GM19397 (cell line): ENCODE data around the gene CCDC170.
"Not testable (repeated sequence)": the region's sequence is repeated elsewhere in the genome, so short reads cannot be mapped to it uniquely, and the experiment has no call there.

Source experiments
- ATAC-seq: cut with Tn5 transposase; IDR thresholded peaks from one replicate; pipeline ENCODE4 v1.9.1; 2021; ENCODE audit warnings: mild to moderate bottlenecking, moderate library complexity; ENCODE audit not compliant: unreplicated experiment

The CCDC170 gene

DNA sequence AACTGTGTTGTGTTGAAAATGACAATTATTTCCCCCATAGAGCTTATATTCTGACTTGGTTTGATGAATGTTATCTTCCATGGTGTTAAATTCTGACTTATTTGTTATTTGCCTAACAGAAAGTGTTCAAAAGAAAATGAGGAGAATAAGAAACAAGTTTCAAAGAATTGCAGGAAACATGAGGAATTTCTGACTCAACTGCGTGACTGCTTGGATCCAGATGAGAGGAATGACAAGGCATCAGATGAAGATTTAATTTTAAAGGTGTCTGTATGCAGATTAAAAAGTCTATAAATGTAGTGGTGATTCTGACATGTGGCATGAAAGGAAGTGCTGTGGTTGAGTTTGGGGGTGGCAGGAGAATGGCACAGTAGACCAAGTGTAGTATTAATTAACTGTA, 50.6 kb downstream of the CCDC170 start:
- ATAC-seq = no peak

DNA sequence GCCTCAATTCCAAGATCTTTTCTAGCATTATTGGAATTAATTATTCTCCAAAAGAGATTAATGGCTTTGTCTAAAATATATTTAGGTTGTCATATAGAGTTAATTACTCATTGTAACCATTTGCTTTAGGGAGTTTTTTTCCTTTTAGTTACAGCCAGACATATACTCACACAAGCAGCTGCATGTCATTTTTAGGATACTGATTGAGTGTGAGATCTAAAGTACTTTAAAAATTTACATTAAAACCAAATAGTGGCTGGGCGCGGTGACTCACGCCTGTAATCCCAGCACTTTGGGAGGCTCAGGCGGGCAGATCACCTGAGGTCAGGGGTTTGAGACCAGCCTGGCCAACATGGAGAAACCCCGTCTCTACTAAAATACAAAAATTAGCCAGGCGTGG, 51.1 kb downstream of the CCDC170 start:
- not testable (repeated sequence) for ATAC-seq

DNA sequence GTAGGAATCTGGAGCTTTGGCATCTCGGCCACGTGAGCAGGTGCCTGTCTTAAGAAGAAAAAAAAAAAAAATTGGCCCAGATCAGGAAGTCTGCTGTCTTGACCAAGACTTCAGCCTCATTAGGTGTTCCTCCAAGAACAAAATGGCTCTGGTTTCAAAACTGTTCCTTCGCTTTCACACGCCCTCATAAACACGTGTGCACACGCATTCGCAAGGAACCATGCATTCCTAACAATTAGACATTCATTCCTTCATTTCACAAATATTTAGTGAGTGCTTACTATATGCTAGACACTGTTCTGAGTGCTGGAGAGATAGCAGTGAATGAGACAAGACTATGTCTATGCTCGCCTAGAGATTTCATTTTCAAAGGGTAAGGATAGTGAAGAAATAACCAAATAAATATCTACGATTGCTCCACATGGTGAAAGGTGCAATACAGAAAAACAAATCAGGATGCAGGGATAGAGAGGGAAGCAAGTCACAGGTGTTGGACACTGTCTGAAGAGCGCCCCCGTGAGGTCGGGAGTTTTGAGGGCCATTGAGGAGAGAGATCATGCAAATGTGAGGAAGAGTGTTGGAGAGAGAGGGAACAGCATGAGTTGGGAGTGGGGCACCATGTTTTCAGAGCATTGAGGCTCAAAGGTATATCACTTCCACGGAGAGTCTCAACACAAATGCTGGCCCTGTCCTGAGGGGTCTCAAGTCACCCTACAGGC, 53.3 kb downstream of the CCDC170 start:
- no peak for ATAC-seq

DNA sequence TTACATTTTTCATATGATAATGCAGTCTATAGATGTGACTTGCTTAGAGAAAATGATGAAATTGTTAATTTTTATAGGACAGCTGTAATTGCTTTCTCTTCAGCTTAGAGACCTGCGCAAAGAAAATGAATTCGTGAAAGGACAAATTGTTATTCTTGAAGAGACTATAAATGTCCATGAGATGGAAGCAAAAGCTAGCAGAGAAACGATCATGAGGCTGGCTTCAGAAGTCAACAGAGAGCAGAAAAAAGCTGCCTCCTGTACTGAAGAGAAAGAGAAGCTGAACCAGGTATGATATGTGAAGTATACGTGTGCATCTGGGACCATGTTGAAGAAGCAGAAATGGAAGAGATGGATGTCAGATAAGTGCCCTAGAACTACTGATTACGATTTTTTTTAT, 54.4 kb downstream of the CCDC170 start:
- no peak for ATAC-seq

DNA sequence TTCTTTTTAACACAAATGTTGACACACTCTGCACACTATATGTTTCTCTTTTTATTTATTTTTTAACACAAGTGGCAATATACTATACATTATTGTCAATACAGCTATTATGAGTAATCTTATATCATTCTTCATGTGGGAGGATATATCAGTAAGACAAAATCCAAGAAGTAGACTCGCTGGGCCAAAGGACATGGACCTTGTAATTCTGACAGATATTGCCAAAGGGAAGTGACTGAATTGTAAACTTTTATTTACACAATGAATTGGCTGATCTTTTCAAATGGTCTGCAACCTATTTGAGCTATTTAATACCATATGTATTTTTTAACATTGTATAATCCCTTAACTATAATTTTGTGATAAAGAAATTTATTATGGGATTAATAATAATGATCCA, 56.0 kb downstream of the CCDC170 start:
- ATAC-seq = no peak

DNA sequence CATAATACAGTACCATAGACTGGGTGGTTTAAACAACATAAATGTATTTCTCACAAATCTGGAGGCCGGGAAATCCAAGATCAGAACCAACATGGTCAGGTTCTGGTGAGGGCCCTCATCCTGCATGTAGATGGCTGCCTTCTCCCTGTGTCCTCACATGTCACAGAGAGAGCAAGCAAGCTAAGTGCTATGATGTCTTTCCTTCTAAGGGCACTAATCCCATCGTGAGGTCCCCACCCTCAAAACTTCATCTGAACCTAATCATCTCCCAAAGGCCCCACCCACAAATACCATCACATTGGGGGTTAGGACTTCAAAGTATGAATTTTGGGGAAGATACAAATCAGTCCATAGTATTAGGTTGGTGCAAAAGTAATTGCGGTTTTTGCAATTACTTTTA, 56.8 kb downstream of the CCDC170 start:
- no peak for ATAC-seq

DNA sequence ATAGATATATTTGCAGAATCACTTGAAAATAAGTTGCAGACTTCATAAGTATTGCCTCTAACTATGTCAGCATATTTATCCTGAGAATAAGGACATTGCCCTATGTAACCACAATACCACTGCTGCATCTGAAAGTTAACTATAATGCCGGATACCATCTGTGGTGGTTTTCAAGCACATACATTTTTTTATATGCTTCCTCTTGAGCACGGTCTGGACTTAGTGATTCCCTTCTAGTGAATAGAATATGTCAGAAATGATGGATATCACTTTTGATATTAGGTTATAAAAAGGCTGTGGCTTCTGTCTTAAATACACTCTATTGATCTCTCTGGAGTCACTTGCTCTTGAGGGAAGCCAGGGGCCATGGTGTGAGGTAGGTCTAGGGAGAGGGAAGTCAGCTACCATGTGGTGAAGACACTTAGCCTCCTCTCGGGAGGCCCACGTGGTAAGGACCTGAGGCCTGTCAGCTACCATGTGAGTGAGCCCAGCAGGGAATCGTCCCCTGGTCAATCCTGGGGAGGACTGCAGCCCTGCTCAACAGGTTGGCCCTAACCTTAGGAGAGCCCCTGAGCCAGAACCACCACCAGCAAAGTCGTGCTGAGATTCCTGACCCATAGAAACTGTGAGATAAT, 57.5 kb downstream of the CCDC170 start:
- ATAC-seq = no peak

DNA sequence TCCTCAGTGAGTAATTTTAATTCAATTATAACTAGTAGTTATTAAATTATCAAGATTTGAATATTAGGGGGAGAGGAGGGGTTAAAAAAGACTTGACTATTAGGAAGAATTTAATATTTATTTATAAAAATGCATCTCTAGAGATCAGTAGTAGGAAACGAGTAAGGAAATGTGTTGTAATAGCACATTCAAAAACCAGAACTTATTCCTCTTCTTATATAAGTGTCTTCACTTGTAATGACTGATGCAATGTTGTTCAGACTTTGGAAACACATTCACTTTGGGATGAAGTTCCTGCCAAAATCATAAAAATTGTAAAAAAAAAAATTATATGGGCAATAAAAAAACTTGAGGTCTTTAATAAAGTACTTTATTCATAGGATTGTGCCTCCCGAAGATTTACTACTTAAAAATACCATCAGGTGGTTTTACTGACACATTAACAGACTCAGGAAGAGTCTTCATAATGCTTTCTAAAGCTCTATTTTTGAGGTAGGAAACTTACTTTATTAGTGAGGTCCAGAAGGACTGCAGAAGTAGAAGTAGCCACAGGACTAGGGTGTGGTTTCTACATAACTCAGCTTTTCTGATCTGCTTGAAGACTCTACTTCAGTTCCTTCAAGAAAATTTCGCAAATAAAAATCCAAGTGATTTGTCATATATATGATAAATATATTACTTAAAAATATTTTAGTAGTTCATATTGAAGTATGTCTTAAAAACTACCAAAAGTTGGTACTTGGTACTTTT, 59.8 kb downstream of the CCDC170 start:
- no peak for ATAC-seq

DNA sequence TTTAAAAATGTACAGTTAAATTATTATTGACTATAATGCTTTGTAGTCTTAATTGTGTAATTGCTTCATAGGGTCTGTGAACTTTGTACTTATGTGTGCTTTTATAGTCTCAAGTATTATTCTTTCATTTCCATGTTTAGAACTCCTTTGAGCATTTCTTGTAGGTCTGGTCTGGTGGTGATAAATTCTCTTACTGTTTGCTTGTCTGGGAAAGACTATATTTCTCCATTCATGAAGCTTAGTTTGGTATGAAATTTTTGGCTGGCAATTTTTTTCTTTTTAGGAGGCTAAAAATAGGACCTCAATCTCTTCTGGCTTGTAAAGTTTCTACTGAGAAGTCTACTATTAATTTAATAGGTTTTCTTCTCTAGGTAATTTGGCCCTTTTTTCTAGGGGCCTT, 67.4 kb downstream of the CCDC170 start:
- ATAC-seq = no peak

DNA sequence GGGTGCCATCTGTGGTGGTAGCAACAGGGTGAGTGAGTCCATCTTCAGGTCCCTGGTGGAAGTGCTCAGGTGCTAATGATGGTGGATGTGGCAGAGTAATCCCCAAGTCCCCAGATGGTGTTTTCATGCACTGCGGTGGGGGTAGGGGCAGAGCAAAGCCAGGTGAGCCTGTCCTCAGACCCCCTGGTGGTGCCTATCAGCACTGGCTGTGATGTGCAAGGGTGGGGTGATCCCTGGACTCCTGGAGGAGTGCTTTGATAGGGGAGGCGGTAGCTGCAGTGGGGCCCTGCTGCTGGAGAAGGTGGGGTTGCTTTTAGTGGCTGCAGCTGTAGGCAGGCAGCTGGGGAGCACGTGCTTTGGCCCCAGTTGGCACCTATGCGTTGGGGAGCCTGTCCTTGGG, 70.8 kb downstream of the CCDC170 start:
- ATAC-seq = no peak

DNA sequence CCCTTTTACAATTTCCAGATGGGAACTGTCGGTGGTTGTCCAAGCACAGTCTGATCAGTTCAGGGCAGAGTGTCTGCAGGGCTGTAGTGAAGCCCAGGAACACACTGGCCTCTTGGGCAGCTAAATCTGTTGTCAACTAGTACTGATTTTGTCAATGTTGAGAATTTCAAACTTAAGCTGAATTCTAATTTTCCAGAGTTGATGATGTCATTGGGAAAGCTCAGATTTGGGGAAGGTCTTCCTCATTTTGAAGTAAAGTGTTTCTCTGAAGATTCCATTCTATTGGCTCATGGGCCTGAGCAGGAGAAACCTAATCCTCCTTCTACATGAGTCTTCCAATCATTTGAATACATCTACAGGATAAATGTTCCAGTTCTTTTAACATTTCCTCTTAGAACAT, 72.1 kb downstream of the CCDC170 start:
- ATAC-seq = no peak

DNA sequence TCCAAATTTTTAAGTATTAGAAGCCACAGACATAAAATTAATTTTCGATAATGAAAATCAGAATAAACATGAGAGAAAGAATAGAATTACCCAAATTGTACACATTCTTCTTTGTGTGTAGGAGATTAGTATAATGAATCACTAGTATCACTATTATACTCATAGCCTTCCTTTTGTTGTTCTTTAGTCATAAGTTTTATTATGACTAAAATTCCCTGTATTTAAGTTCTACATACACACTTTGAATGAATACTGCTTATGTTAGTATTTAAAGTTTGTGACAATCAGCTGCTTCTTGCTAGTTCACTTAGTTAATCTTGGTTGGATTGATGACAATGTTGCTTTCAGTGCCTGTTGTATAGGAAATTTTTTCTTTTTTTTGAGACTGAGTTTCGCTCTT, 72.7 kb downstream of the CCDC170 start:
- ATAC-seq = no peak

DNA sequence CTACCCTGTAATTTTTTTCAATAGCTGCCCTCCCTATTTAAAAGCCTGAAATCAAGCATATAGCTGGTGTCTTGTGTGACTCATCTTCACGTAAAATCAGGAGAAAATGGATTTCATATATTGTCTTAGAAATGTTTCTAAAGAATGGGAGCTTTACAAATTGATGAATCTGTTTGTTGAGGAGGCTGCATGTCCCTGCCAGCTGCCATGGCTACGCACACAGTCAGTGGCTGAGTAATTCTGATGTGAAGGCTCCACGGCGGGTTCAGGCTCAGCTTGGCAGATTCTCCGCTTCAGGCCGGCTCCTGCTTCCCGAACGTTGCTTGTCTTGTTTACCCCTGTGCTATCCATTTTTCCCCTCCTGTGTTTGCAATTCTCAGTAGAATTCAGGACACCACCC, 82.8 kb downstream of the CCDC170 start:
- no peak for ATAC-seq

DNA sequence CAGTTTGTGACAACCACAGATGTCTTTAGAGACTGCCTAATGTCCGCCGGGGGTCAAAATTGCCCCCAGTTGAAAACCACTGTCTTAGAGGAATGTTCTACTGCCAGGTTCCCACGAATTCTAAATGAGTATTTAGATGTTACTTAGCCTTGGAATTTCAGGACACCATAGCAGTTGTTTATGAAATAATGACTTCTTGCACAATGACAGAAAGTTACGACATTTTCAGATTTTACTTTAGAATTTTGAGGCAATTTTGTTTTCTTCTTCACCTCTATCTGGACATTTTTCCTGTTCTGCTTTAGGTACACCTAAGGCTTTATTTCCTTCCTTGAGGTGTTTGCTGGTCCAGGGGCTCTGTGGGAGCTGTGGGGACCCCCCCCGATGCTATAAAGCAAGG, 83.4 kb downstream of the CCDC170 start:
- ATAC-seq = no peak

DNA sequence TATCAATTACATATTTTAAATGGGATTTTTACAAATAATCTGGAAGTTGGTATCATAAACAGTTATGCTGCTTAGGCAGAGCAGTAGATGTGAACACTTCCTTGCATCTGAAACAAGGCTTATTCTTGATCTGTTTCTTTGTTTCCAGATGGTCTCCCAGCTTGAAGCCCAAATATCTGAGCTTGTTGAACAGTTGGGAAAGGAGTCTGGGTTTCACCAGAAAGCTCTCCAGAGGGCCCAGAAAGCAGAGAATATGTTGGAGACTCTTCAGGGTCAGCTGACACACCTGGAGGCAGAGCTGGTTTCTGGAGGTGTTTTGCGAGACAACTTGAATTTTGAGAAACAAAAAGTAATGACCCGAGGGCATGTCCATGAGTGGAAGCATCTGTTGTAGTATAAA, 91.9 kb downstream of the CCDC170 start:
- no peak for ATAC-seq

DNA sequence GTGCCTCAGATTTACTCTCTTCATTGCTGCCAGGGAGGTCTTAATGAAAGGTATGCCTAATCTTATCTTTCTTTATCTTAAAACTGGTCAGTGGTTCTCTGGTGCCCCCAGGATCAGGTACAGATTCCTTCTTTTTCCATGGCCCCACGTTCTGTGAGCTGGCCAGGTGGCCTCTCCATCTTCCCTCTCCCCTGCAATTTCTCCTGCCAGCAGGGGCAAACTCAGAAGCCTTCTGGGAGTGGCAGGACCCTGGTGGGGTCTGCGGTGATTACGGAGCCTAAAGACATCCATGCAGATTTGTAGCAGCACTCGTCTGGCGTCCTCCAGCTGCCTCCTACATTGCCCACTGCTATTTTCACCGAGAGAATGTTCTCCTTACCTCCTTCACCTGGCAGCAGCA, 95.8 kb downstream of the CCDC170 start:
- ATAC-seq = no peak

DNA sequence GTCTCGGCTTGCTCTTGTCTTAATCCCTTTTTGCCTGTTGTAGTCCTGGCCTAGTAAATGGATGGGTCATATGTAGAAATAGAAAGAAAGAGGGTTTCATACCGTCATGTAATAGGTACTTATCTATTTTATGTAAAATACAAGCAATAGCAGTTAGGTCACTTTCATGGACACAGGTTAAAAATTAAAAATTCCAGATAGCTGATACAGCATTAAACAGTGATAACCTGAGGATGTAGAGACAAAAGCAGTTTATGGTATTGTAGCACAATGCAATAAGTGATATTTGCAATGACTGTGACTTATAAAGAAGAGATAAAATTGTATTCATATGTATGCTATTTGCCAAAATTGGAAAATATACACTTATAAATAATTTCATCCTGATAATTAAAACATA, 96.9 kb downstream of the CCDC170 start:
- no peak for ATAC-seq

DNA sequence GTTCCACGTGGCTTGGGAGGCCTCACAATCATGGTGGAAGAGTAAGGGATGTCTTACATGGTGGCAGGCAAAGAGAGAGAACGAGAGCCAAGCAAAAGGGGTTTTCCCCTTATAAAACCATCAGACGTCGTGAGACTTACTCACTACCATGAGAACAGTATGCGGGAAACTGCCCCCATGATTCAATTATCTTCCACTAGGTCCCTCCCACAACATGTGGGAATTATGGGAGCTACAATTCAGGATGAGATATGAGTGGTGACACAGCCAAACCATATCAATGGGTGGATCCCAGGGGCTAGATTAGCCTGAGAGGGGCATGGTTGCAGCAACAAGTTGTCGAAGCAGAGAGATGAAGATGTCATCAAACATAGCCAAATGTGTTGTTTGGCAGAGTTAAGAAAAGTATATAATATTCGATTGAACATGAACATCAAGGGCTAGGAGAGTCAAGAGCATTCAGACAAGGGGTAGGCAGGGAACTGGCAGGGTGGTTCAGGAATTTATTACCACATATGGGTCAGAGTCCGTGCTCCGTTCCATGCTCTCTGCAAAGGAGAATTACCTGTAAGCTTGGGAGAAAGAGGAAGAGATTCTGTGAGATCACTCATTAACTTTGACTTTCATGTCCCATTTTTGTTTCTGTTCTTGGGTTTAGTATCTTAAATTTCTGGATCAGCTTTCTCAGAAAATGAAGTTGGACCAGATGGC, 98.8 kb downstream of the CCDC170 start:
- no peak for ATAC-seq

DNA sequence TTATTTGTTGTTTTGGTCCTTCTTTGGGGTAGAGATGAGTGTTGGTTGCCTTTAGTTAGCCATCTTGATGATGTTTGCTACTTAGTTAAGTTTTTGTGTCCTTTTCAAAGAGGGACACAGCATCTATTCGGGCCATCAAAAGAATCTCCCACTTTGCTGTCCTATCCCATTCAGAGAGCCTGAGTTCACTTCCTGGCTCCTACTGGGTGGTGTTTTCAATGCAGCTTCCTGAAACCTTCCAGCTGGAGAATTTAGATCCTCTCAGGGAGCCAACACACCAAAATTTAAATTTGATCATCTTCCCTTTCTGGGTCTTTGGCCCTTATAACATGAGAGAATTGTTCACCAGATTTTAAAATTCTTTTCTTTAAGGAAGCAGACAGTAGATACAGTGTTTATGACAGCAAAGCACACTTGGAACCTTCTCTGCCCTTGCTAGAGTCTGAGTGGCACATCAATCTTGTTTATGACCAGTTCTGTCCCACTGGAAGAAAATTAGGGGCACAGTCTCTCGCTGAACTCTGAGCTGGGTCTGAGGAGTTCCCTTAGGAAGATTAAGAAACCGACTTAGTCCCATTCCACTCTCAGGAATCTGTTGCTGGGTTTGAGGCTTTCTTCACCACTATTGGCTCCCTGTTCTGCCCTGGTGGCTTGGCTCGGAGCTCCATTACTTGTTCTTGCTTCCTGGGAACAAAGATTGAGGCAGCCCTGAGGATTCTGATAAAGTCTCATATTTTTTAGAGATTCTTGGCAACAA, 115.5 kb downstream of the CCDC170 start:
- ATAC-seq = no peak

DNA sequence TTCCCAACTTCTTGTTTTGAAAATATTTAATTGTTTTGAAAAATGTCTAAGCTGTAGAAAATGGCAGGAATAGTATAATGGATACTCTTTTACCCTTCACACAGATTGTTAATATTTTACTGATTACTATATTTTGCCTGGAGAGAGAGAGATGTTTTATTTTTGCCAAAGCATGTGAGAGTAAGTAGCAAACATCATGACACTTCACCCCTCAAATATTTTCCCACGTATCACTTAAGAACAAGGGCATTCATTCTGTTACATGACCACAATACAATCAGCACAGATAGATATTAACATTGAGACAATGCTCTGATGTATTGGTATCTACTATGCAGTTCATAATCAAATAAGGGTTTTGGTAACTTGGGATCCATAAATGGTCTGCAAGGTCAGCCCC, 116.5 kb downstream of the CCDC170 start:
- ATAC-seq = no peak

DNA sequence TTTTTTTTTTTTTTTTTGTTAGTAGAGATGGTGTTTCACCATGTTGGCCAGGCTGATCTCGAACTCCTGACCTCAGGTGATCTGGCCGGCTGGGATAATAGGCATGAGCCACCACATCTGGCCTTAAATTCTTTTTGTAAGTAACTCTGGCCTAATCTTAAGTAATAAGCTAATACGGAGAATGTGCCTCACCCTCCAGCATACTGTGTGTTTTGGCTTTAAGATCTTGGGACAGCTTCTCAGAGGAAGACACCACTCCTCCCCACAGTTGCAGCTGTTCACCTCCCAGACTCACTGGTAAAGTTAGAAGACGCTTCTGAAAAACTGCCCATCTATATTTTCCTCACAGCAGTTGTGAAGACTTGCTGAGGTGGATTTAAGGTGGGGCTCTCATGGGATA, 120.8 kb downstream of the CCDC170 start:
- no peak for ATAC-seq
